WTC11 (cell line): ENCODE data around the gene BBS1. TPM values are rescaled to one million over a fixed set of nuclear protein-coding genes. Genes with fewer than 3 reads are reported as not detected.

Source experiments
- ATAC-seq: fragments of 200-7000 bp; cut with Tn5 transposase; 2 replicates; pipeline ENCODE4 v1.10.0; 2021; ENCODE audit warnings: mild to moderate bottlenecking, moderate library complexity
- CTCF ChIA-PET: fragments of 300-600 bp; sonication (Branson Sonifier 250); formaldehyde crosslinking; loops from one replicate; lab custom pipeline; 2021; ENCODE audit warnings: antibody characterized with exemption; lab: Charles Lee
- POLR2A ChIA-PET: fragments of 350-600 bp; sonication (Branson Sonifier 250); formaldehyde crosslinking; loops from one replicate; lab custom pipeline; 2021; ENCODE audit warnings: antibody characterized with exemption; lab: Charles Lee
- DNase-seq: peaks from one replicate; pipeline ENCODE4 v3.0.0; 2021; ENCODE audit warnings: low spot score
- H3K27ac Mint-ChIP-seq: 2 replicates; pipeline ENCODE4 v1.8.0; 2021; ENCODE audit warnings: mixed read lengths
- H3K27me3 Mint-ChIP-seq: 2 replicates; pipeline ENCODE4 v1.8.0; 2021; ENCODE audit warnings: low read depth, mild to moderate bottlenecking, moderate library complexity, mixed read lengths
- H3K36me3 Mint-ChIP-seq: 2 replicates; pipeline ENCODE4 v1.8.0; 2021; ENCODE audit warnings: mixed read lengths
- H3K4me1 Mint-ChIP-seq: 2 replicates; pipeline ENCODE4 v1.8.0; 2022; ENCODE audit warnings: mixed read lengths
- H3K4me3 Mint-ChIP-seq: 2 replicates; pipeline ENCODE4 v1.8.0; 2021; ENCODE audit warnings: mild to moderate bottlenecking, moderate library complexity, mixed read lengths
- H3K9me3 Mint-ChIP-seq: 2 replicates; pipeline ENCODE4 v1.8.0; 2021; ENCODE audit warnings: mixed read lengths
- ATF1 ChIP-seq: sonication (generic); formaldehyde crosslinking; IDR thresholded peaks from 2 replicates; pipeline ENCODE4 v1.8.1; 2023; ENCODE audit warnings: mild to moderate bottlenecking, moderate library complexity, missing genetic modification reagents
- E2F4 ChIP-seq: sonication (generic); formaldehyde crosslinking; IDR thresholded peaks from 2 replicates; pipeline ENCODE4 v1.8.1; 2022; ENCODE audit warnings: low read depth, mild to moderate bottlenecking, moderate library complexity, missing genetic modification reagents, borderline replicate concordance
- FOXP1 ChIP-seq: sonication (generic); formaldehyde crosslinking; IDR thresholded peaks from 2 replicates; pipeline ENCODE4 v1.8.0; 2022; ENCODE audit warnings: missing genetic modification reagents, mild to moderate bottlenecking, moderate library complexity, borderline replicate concordance
- GTF2I ChIP-seq: fragments of 250-450 bp; sonication (Bioruptor Pico); conservative IDR thresholded peaks from 2 replicates; pipeline ENCODE4 v1.4.0; 2021; ENCODE audit warnings: mild to moderate bottlenecking
- JAZF1 ChIP-seq: fragments of 250-450 bp; sonication (Bioruptor Pico); IDR thresholded peaks from 2 replicates; pipeline ENCODE4 v1.9.0; 2021; ENCODE audit warnings: moderate library complexity, mild to moderate bottlenecking, inconsistent platforms
- KAT7 ChIP-seq: sonication (generic); formaldehyde crosslinking; IDR thresholded peaks from 2 replicates; pipeline ENCODE4 v1.8.1; 2023; ENCODE audit warnings: missing genetic modification reagents, mild to moderate bottlenecking, borderline replicate concordance
- MYBL2 ChIP-seq: sonication (generic); formaldehyde crosslinking; IDR thresholded peaks from 2 replicates; pipeline ENCODE4 v1.8.1; 2023; ENCODE audit warnings: mild to moderate bottlenecking, moderate library complexity, missing genetic modification reagents
- NFE2L1 ChIP-seq: sonication (generic); formaldehyde crosslinking; IDR thresholded peaks from 2 replicates; pipeline ENCODE4 v1.8.1; 2023; ENCODE audit warnings: missing genetic modification reagents
- PRDM15 ChIP-seq: sonication (generic); formaldehyde crosslinking; IDR thresholded peaks from 2 replicates; pipeline ENCODE4 v1.8.0; 2022; ENCODE audit warnings: missing genetic modification reagents
- PRRX2 ChIP-seq: fragments of 250-450 bp; sonication (Bioruptor Pico); IDR thresholded peaks from 2 replicates; pipeline ENCODE4 v1.8.0; 2021; ENCODE audit warnings: mild to moderate bottlenecking
- ZNF232 ChIP-seq: sonication (generic); formaldehyde crosslinking; IDR thresholded peaks from 2 replicates; pipeline ENCODE4 v1.8.0; 2022; ENCODE audit warnings: mild to moderate bottlenecking, missing genetic modification reagents
- ZNF416 ChIP-seq: fragments of 250-450 bp; sonication (Bioruptor Pico); IDR thresholded peaks from 2 replicates; pipeline ENCODE4 v1.9.0; 2021; ENCODE audit warnings: mild to moderate bottlenecking, inconsistent platforms
- total RNA-seq: library from RNA; stranded (reverse); gene quantifications from 3 replicates; pipeline ENCODE4 v1.2.3, GENCODE V29; 2021
- TF ChIP-seq, protein P1 (sequence below): fragments of 200-600 bp; IDR thresholded peaks from 2 replicates; pipeline ENCODE4 v1.8.0; 2022; ENCODE audit warnings: antibody characterized with exemption
- TF ChIP-seq, protein P2 (sequence below): sonication (generic); formaldehyde crosslinking; IDR thresholded peaks from 2 replicates; pipeline ENCODE4 v1.8.1; 2022; ENCODE audit warnings: low read depth, missing genetic modification reagents, borderline replicate concordance

Gene BBS1
- total RNA-seq, 1 experiment from 2014 or later = 26.8 TPM

- peaks cover 4% of the 10 kb centered on the region; the same call in 1 of the 2 replicates for H3K36me3 Mint-ChIP-seq
- ChIA-PET CTCF (interaction anchor here (0.7 to 2.8 kb wide), 5 partner anchors 14 to 91 kb away, joined by 4 to 27 read pairs (median 18); partner anchors contain the start of gene MRPL11), POLR2A (no interaction called here)
- no peaks in the 10 kb centered on the region for H3K27me3 Mint-ChIP-seq
- TF ChIP-seq PRDM15 (CRISPR knock-in tag) = peak; percentile 26; the same call in 1 of the 2 replicates
- no peak for TF ChIP-seq JAZF1
- no peak overlapping the region for H3K4me3 Mint-ChIP-seq
- ATAC-seq = no peak
- no peak for DNase-seq
- H3K9me3 Mint-ChIP-seq = no peaks in the 10 kb centered on the region
- H3K27ac Mint-ChIP-seq = peak overlapping the region; percentile 53; the same call in 1 of the 2 replicates
- peaks cover 26% of the 10 kb centered on the region for H3K4me1 Mint-ChIP-seq
Observed at GRCh38 chr11:66477263-66478201, 32.9 kb upstream of the BBS1 start.

DNA sequence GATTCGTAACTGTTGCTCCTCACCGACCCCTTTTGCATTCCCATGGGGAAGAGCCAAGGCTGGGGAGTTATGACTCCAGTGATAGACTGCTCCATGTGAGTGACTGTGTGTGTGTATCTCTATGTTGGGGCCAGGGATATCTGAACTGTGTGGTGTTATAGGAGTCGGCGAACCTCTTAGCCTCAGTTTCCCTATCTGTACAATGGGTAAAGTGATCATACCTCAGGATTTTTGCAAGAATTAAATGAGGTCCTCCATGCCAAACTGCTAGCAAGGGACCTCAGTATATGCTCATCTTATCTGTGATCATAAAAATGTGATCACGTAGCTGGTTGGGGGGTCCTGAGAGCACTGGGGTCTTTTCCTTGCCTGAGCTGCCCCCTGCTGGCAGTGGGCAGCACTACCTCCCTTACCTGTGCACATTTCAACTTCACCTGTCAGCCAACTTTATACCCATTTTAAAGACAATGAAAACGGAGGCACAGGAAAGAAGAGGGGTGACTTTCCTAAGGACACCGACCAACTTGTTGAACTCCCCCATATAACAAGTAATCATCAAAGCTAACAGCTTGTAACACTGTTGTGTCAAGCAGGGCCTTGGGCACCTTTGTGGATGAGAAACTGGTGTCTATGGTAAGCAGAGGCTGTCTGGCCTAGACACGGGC lies 31.6 kb upstream of the BBS1 start:
- H3K4me1 Mint-ChIP-seq = peaks cover 26% of the 10 kb centered on the region
- DNase-seq (peak; percentile 65), ATAC-seq (no peak)
- H3K4me3 Mint-ChIP-seq = peak overlapping the region; percentile 95
- H3K27ac Mint-ChIP-seq = peak overlapping the region; percentile 95
- H3K36me3 Mint-ChIP-seq = peaks cover 13% of the 10 kb centered on the region
- no peaks in the 10 kb centered on the region for H3K27me3 Mint-ChIP-seq
- TF ChIP-seq ATF1 (no peak), GTF2I (peak; percentile 88), ZNF232 (CRISPR knock-in tag) (no peak), ZNF416 (CRISPR knock-in tag) (0 out of 2 replicates have a peak, but pooled peaks have one; percentile 12), MYBL2 (CRISPR knock-in tag) (no peak), E2F4 (CRISPR knock-in tag) (no peak), FOXP1 (CRISPR knock-in tag) (no peak), NFE2L1 (CRISPR knock-in tag) (no peak), PRRX2 (CRISPR knock-in tag) (0 out of 2 replicates have a peak, but pooled peaks have one; percentile 30), KAT7 (CRISPR knock-in tag) (0 out of 2 replicates have a peak, but pooled peaks have one; percentile 12)
- TF ChIP-seq, protein P1, sequence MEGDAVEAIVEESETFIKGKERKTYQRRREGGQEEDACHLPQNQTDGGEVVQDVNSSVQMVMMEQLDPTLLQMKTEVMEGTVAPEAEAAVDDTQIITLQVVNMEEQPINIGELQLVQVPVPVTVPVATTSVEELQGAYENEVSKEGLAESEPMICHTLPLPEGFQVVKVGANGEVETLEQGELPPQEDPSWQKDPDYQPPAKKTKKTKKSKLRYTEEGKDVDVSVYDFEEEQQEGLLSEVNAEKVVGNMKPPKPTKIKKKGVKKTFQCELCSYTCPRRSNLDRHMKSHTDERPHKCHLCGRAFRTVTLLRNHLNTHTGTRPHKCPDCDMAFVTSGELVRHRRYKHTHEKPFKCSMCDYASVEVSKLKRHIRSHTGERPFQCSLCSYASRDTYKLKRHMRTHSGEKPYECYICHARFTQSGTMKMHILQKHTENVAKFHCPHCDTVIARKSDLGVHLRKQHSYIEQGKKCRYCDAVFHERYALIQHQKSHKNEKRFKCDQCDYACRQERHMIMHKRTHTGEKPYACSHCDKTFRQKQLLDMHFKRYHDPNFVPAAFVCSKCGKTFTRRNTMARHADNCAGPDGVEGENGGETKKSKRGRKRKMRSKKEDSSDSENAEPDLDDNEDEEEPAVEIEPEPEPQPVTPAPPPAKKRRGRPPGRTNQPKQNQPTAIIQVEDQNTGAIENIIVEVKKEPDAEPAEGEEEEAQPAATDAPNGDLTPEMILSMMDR = peak; percentile 83
- TF ChIP-seq, protein P2, sequence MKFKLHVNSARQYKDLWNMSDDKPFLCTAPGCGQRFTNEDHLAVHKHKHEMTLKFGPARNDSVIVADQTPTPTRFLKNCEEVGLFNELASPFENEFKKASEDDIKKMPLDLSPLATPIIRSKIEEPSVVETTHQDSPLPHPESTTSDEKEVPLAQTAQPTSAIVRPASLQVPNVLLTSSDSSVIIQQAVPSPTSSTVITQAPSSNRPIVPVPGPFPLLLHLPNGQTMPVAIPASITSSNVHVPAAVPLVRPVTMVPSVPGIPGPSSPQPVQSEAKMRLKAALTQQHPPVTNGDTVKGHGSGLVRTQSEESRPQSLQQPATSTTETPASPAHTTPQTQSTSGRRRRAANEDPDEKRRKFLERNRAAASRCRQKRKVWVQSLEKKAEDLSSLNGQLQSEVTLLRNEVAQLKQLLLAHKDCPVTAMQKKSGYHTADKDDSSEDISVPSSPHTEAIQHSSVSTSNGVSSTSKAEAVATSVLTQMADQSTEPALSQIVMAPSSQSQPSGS (CRISPR knock-in tag) = no peak
- CTCF ChIA-PET = interaction anchor here (0.5 to 3.0 kb wide), 19 partner anchors 9 to 543 kb away, joined by 3 to 56 read pairs (median 11); partner anchors contain the start of genes CCDC87, CCS, MRPL11 and NPAS4
- POLR2A ChIA-PET = interaction anchor here (1.0 to 1.8 kb wide), 2 partner anchors 50 to 61 kb away, joined by 3 to 8 read pairs; no protein-coding TSS in a partner anchor
- no peaks in the 10 kb centered on the region for H3K9me3 Mint-ChIP-seq
